Eye (tissue), 1 donor: ENCODE measurements around the gene PLGRKT.
"Not testable (repeated sequence)": the region's sequence is repeated elsewhere in the genome, so short reads cannot be mapped to it uniquely, and the experiment has no call there.

Experiments
- DNase-seq: peaks from one replicate; pipeline ENCODE4 v3.0.0-alpha.2; 2015

Gene PLGRKT

GRCh38 chr9:5375091-5375490 is 62.6 kb downstream of the PLGRKT start:
- no peak for DNase-seq

- DNase-seq, result no peak
These were observed 73.3 kb downstream of the PLGRKT start for GRCh38 chr9:5364294-5365024.

DNA sequence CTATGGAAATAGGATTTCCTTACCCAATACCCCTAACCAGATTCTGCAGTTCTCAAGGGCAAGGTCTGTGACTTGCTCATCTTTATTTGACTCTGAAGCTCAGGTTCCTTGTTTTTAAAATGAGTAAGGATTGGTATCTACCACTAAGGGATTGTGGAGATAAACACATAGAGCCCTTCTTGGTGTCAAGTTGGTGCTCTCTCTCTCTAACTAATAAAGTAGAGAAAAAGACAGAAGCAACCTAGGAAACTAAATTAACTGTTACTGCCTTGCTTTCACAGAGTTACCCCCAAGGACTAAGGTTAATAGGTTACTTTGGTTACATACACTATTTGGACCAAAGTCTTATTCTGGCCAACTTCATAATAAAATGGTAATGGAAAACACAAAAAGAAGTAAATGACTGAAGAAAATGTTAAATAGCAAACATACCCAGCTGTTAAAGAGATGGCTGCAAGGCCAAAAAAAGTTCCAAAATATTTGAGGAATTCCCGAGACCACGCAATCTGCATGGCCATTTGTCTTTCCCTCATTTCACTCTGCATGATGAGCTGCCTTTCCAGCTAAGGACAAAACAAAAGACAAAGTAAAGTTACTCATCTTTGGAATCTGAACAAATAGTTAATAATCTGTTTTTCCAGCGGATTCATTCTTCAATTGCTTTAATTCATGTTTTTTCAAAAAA is 76.3 kb downstream of the PLGRKT start:
- DNase-seq, result no peak

DNA sequence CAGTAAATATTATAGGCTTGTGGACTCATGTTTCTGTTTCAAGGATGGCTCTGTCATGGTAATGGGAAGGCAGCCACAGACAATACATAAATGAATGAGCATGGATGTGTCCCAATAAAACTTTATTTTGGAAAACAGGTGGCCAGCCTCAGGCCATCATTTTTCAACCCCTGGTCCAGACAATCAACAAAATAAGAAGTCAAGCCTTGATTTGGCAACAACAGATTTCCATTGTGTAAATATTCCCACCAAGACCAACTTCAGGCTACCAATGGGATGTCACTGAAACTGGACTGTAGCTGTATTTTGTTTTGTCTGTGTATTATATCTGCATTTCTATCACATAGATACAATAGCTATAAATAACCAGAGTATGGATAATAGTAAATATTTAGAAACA is 77.4 kb downstream of the PLGRKT start:
- no peak for DNase-seq

GRCh38 chr9:5357431-5358105 is 80.2 kb downstream of the PLGRKT start:
- no peak for DNase-seq

DNA sequence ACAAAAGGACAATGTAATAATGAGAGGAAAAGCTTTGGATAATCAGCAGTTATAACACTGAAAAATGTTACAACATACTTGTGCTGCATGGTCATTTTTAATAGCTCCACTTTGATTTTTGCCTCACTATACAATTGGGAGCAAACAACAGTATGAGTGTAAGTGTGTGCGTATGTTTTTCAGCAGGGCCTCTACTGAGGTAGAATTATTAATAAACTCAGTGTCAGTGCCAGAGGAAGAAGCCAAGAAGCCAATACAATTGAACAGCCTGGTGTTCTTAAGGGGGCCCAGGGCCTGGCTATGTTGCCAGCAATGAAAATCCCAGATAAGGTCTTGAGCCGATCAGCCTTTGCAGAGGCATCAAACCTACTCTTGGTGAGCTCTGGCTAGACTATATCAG is 81.9 kb downstream of the PLGRKT start:
- no peak for DNase-seq

DNA sequence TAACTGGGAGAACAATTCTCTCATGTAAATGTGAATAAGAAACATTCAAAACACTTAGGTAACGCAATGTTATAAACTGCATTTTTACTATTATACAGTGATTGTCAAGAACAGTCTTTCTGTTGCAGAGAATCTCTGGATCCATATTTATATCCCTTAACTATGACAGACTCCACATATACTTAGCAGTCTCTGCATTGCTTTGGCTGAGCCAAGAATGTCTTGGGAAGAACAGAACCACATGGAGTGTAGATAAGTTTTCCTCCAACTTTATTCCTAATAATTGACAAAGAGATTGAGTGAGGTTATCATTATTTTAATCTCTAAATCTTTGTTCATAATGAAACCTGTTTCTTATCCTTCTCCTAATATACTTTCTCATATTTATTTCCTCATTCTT is 82.5 kb downstream of the PLGRKT start:
- DNase-seq, result no peak

DNA sequence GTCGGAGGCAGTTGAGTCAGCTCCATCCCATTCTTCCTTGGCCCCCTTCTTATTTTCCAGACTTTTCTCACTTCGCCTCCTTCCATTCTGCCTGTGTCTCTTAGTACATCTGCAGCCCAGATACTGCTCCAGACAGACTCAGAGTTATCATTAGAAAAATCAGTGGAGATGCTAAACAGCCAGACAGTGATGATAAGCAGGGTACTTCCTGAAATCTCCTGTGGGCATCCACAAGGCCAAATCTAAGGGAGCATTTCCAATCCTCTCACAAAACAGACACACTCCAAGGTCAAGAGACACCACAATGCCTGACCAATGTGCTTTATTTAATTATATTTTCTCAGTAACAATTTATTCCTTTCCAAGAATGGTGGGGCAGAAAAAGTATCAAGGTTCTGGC is 83.5 kb downstream of the PLGRKT start:
- no peak for DNase-seq

DNA sequence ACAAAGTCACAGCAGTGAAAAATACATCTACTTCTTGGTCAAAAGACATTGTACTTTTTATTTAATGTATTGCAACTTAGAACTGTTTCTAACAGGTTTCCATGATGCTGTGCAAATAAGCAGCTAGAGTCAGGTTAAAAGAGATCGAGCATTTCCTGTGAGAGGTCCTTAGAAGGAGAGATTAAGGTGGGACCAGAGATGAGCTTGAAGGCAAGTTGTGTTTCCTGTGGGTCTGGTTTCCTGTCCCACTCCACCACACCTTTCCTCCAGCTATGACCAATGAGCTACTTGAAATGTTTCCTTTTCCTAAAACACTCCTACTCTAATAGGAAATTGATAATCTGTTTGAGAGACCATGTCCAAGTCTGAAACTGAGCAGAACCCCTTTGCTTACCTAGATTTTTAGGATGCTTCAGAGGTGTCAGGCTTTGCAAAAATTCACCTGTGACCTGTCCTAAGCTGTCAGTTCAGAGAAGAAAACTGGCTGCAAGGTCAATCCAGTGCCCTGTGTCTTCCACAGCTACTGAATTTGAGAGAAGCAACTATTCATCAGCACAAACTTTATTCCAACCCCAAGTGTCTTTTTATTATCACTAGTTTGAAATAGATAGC is 85.0 kb downstream of the PLGRKT start:
- DNase-seq, result no peak

- DNase-seq, result peak; percentile 42
These were observed 98.4 kb downstream of the PLGRKT start, which contains the start of gene RLN1 for GRCh38 chr9:5338992-5339981. TSS of gene RLN1 (minus strand) at chr9:5339876. CDS start at chr9:5339746, 130 bp downstream.

- DNase-seq, result no peak
These were observed 101.0 kb downstream of the PLGRKT start for GRCh38 chr9:5336688-5337087.

GRCh38 chr9:5331276-5331675 is 106.4 kb downstream of the PLGRKT start:
- DNase-seq, result not testable (repeated sequence)

GRCh38 chr9:5326893-5327548 is 110.7 kb downstream of the PLGRKT start:
- peak; percentile 33 for DNase-seq

DNA sequence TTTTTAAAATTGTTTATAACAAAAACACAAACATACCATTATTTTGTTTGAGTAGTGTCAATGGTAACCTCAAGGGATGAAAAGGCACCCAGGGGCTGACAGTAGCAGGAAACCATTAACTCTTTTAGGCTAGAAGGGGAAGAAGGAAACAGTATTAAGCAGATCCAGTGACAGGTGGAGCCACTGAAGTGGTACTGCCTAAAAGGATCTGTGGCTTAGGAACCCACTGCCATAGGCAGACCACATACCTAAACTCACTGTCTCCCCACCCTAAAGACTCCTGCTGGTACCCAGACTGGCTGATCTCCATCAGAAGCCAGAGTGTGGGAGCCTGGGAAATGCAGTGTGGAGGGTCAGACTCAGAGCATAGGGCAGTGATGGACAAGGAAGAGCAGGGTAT is 111.5 kb downstream of the PLGRKT start:
- no peak for DNase-seq

DNA sequence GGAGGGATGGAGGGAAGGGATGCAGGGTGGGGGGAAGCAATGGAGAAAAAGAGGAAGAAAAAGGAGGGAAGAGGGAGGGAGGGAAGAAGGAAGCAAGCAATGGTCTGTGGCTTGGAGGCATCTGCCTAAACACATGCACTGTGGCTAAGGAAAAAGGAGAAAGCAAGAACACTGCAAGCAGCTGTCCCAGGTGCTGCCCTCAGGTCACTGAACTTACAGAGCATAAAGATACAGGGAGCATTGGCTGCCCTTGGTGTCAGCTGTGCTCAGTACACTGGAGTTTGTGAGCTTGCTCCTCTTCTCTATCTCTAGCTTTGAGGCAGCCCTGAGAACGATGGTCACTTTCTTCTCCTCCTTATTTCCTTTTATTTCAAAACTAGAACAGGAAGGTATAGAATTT is 116.1 kb downstream of the PLGRKT start:
- not testable (repeated sequence) for DNase-seq

- DNase-seq, result no peak
These were observed 116.7 kb downstream of the PLGRKT start for GRCh38 chr9:5321058-5321457.

- DNase-seq, result not testable (repeated sequence)
These were observed 121.3 kb downstream of the PLGRKT start for GRCh38 chr9:5316406-5316805.

DNA sequence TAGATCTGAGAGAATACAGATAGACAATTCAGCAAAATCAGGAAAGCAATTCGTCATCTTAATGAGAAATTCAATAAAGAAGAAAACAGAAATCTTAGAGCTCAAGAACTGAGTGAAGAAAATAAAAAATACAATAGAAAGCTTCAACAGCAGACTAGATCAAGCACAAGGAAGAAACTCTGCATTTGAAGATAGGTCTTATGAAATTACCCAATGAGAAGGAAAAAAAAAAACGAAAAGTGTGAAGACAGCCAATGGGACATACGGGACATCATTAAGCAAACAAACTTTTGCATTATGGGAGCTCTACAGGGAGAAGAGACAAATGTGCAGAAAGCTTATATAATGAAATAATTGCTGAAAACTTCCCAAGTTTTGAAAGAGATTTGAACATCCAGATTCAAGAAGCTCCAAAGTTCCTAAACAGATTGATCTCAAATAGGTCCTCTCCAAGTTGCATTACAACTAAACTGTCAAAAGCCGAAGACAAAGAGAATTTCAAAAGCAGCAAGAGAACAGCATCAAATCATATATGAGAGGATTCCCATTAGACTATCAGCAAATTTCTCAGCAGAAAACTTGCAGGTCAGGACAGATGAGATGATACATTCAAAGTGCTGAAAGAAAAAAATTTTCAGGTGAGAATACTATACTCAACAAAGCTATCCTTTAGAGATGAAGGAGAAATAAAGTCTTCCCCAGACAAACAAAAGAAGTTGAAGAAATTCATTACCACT is 122.4 kb downstream of the PLGRKT start:
- DNase-seq, result no peak

DNA sequence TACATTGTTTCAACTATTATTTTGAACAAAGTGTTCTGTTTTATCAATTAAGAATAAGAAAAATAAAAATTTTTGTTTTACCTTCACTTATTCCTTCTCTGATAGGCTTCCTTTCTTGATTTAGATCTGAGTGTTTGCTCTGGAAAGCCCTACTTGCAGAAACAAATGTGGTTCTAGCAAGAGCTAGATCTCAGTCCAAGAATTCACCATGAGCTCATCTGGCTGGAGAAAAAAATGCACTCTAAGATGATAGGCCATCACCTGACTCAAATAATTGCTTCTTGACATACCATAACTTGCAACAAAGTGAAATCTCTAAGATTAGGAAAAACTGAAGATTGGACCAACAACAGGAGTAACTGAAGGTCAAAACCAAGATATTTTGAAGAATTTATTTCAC is 126.9 kb downstream of the PLGRKT start:
- DNase-seq, result no peak
